DND-41 (cell line): ENCODE data around the gene WNT3A.

ENCODE experiments used
- EZH2 ChIP-seq: IDR thresholded peaks from 3 replicates; pipeline ENCODE4 v1.6.1; 2012; ENCODE audit warnings: borderline replicate concordance, low read depth, mild to moderate bottlenecking, moderate library complexity, low read length, inconsistent platforms; ENCODE audit not compliant: severe bottlenecking
- TF ChIP-seq, protein P1 (sequence below): IDR thresholded peaks from 2 replicates; pipeline ENCODE4 v1.5.1; 2012; ENCODE audit warnings: borderline replicate concordance, low read length, moderate library complexity, mild to moderate bottlenecking; ENCODE audit not compliant: poor library complexity, severe bottlenecking; ENCODE audit errors: extremely low read depth

GRCh38 chr1:228000416-228000815 is 6.4 kb upstream of the WNT3A start:
- TF ChIP-seq, protein P1, sequence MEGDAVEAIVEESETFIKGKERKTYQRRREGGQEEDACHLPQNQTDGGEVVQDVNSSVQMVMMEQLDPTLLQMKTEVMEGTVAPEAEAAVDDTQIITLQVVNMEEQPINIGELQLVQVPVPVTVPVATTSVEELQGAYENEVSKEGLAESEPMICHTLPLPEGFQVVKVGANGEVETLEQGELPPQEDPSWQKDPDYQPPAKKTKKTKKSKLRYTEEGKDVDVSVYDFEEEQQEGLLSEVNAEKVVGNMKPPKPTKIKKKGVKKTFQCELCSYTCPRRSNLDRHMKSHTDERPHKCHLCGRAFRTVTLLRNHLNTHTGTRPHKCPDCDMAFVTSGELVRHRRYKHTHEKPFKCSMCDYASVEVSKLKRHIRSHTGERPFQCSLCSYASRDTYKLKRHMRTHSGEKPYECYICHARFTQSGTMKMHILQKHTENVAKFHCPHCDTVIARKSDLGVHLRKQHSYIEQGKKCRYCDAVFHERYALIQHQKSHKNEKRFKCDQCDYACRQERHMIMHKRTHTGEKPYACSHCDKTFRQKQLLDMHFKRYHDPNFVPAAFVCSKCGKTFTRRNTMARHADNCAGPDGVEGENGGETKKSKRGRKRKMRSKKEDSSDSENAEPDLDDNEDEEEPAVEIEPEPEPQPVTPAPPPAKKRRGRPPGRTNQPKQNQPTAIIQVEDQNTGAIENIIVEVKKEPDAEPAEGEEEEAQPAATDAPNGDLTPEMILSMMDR, result no peak
- no peak for TF ChIP-seq EZH2
